Measurements from ENCODE around the gene CAMK2B.

CAMK2B gene

GRCh38 chr7:44321796-44322195, 3.6 kb downstream of the CAMK2B start:
- H3K79me2 ChIP-seq (ENCODE audit: insufficient read depth, low read length), result no peaks in the 10 kb centered on the region
- H3K27me3 ChIP-seq (ENCODE audit: insufficient read depth, low read length, poor library complexity, severe bottlenecking), result no peaks in the 10 kb centered on the region
- no peak overlapping the region for H2AFZ ChIP-seq (ENCODE audit: low read length)
- no peaks in the 10 kb centered on the region for H3F3A ChIP-seq (ENCODE audit: low read depth)
- no peaks in the 10 kb centered on the region for H4K20me1 ChIP-seq (ENCODE audit: insufficient read depth, low read length, poor library complexity, severe bottlenecking)
- H3K4me2 ChIP-seq (ENCODE audit: low read depth, low read length, poor library complexity, severe bottlenecking), result no peak overlapping the region
- TF ChIP-seq CTCF (conservative IDR thresholded peaks at IDR 0.05; ENCODE audit: low read length) (no peak), EZH2phosphoT487 (IDR thresholded peaks at IDR 0.05; ENCODE audit: borderline replicate concordance) (no peak)
- no peaks in the 10 kb centered on the region for H3K4me1 ChIP-seq (ENCODE audit: insufficient read depth, low read length, poor library complexity, severe bottlenecking)
- no peaks in the 10 kb centered on the region for H3K36me3 ChIP-seq (ENCODE audit: insufficient read depth, low read length)
- no peak overlapping the region for H3K4me3 ChIP-seq (ENCODE audit: low read length, poor library complexity, severe bottlenecking)
- no peaks in the 10 kb centered on the region for H3K9me3 ChIP-seq (ENCODE audit: insufficient read depth, low read depth, low read length)
- no peaks in the 10 kb centered on the region for H3K9me2 ChIP-seq (replicated peaks; ENCODE audit: low read depth, low read length)
- no peak overlapping the region for H3K9ac ChIP-seq (ENCODE audit: low read depth, low read length, poor library complexity, severe bottlenecking)

GRCh38 chr7:44320794-44321371, 4.5 kb downstream of the CAMK2B start:
- no peak overlapping the region for H2AFZ ChIP-seq (ENCODE audit: low read length)
- H3K36me3 ChIP-seq (ENCODE audit: insufficient read depth, low read length), result no peaks in the 10 kb centered on the region
- no peaks in the 10 kb centered on the region for H3K9me2 ChIP-seq (replicated peaks; ENCODE audit: low read depth, low read length)
- no peak for TF ChIP-seq CTCF (conservative IDR thresholded peaks at IDR 0.05; ENCODE audit: low read length)
- TF ChIP-seq EZH2phosphoT487 (IDR thresholded peaks at IDR 0.05; ENCODE audit: borderline replicate concordance), result no peak
- H3F3A ChIP-seq (ENCODE audit: low read depth), result no peaks in the 10 kb centered on the region
- H3K79me2 ChIP-seq (ENCODE audit: insufficient read depth, low read length), result no peaks in the 10 kb centered on the region
- no peak overlapping the region for H3K4me3 ChIP-seq (ENCODE audit: low read length, poor library complexity, severe bottlenecking)
- no peaks in the 10 kb centered on the region for H3K27me3 ChIP-seq (ENCODE audit: insufficient read depth, low read length, poor library complexity, severe bottlenecking)
- H3K9me3 ChIP-seq (ENCODE audit: insufficient read depth, low read depth, low read length), result no peaks in the 10 kb centered on the region
- H3K9ac ChIP-seq (ENCODE audit: low read depth, low read length, poor library complexity, severe bottlenecking), result no peak overlapping the region
- no peaks in the 10 kb centered on the region for H3K4me1 ChIP-seq (ENCODE audit: insufficient read depth, low read length, poor library complexity, severe bottlenecking)
- no peak overlapping the region for H3K4me2 ChIP-seq (ENCODE audit: low read depth, low read length, poor library complexity, severe bottlenecking)
- H4K20me1 ChIP-seq (ENCODE audit: insufficient read depth, low read length, poor library complexity, severe bottlenecking), result no peaks in the 10 kb centered on the region

- TF ChIP-seq CTCF (conservative IDR thresholded peaks at IDR 0.05; ENCODE audit: low read length) (no peak), EZH2phosphoT487 (IDR thresholded peaks at IDR 0.05; ENCODE audit: borderline replicate concordance) (no peak)
- Histone ChIP-seq H4K20me1 (ENCODE audit: insufficient read depth, low read length, poor library complexity, severe bottlenecking) (no peaks in the 10 kb centered on the region), H3K9ac (ENCODE audit: low read depth, low read length, poor library complexity, severe bottlenecking) (no peak overlapping the region), H3K27me3 (ENCODE audit: insufficient read depth, low read length, poor library complexity, severe bottlenecking) (peaks cover 4% of the 10 kb centered on the region), H3K9me2 (replicated peaks; ENCODE audit: low read depth, low read length) (no peaks in the 10 kb centered on the region), H2AFZ (ENCODE audit: low read length) (no peak overlapping the region), H3K4me2 (ENCODE audit: low read depth, low read length, poor library complexity, severe bottlenecking) (no peak overlapping the region), H3K4me1 (ENCODE audit: insufficient read depth, low read length, poor library complexity, severe bottlenecking) (no peaks in the 10 kb centered on the region), H3K4me3 (ENCODE audit: low read length, poor library complexity, severe bottlenecking) (no peak overlapping the region), H3K36me3 (ENCODE audit: insufficient read depth, low read length) (no peaks in the 10 kb centered on the region), H3K79me2 (ENCODE audit: insufficient read depth, low read length) (no peaks in the 10 kb centered on the region), H3K9me3 (ENCODE audit: insufficient read depth, low read depth, low read length) (no peaks in the 10 kb centered on the region), H3F3A (ENCODE audit: low read depth) (no peaks in the 10 kb centered on the region)
These were observed 5.3 kb downstream of the CAMK2B start for GRCh38 chr7:44320141-44320540.

All from Loucy (cell line).